Vagina (tissue), 2 donors: ENCODE data around the gene SPOCD1. TPM values are rescaled to one million over a fixed set of nuclear protein-coding genes. Genes with fewer than 3 reads are reported as not detected.

Experiments
- DNase-seq, 2 donors: peaks; one replicate each; pipeline ENCODE4 v3.0.0-alpha.2; 2017; ENCODE audit errors: extremely low spot score in 2 of 2
- H3K27ac ChIP-seq: fragments of 200-600 bp; sonication (generic); one replicate; pipeline ENCODE4 v1.5.1; 2019
- H3K27me3 ChIP-seq: fragments of 200-600 bp; sonication (generic); one replicate; pipeline ENCODE4 v1.5.1; 2019
- H3K36me3 ChIP-seq, 2 donors: fragments of 200-600 bp; sonication (generic); one replicate each; pipeline ENCODE4 v1.5.1; 2017 to 2019
- H3K4me1 ChIP-seq: fragments of 200-600 bp; sonication (generic); one replicate; pipeline ENCODE4 v1.5.1; 2019
- H3K4me3 ChIP-seq, 2 donors: fragments of 200-600 bp; sonication (generic); 1 replicate in 1 of 2; 2 replicates in 1 of 2; pipeline ENCODE4 v1.5.1; 2016 to 2019
- H3K9me3 ChIP-seq: fragments of 200-600 bp; sonication (generic); one replicate; pipeline ENCODE4 v1.5.1; 2019
- POLR2A ChIP-seq, 2 donors: fragments of 450-650 bp; IDR thresholded peaks; one replicate each; pipeline ENCODE4 v1.6.1; 2017; ENCODE audit warnings: antibody characterized with exemption in 2 of 2, mild to moderate bottlenecking in 2 of 2, moderate library complexity in 2 of 2
- POLR2AphosphoS5 ChIP-seq, 2 donors: sonication (generic); formaldehyde crosslinking; IDR thresholded peaks; one replicate each; pipeline ENCODE4 v1.9.0; 2017; ENCODE audit warnings: antibody characterized with exemption in 2 of 2, mild to moderate bottlenecking in 2 of 2, low read depth in 1 of 2; ENCODE audit not compliant: insufficient read depth in 1 of 2
- intact Hi-C: fragments of 100-400 bp; cut with DNase I; formaldehyde crosslinking; loops from one replicate; pipeline ENCODE4 v1.15.1; 2023
- total RNA-seq: library from RNA; depleted of rRNA; stranded (reverse); fragments of >200 nt; gene quantifications from one replicate; pipeline ENCODE4 v1.2.3, GENCODE V29; 2016
- TF ChIP-seq, protein P1 (sequence below), 3 experiments: fragments of 450-650 bp in 2 of 3; fragments of 200-600 bp in 1 of 3; sonication (generic) in 1 of 3; IDR thresholded peaks; one replicate each; pipeline ENCODE4 v1.5.1; 2017 to 2019; ENCODE audit warnings: antibody characterized with exemption in 3 of 3, mild to moderate bottlenecking in 2 of 3, moderate library complexity in 2 of 3

Gene SPOCD1
- total RNA-seq, 1 donor from 2014 or later = 4.2 TPM

- DNase-seq = no peak
- Histone ChIP-seq H3K36me3 (no peaks in the 10 kb centered on the region), H3K9me3 (no peaks in the 10 kb centered on the region), H3K27me3 (no peaks in the 10 kb centered on the region), H3K4me3 (no peak overlapping the region), H3K4me1 (no peaks in the 10 kb centered on the region), H3K27ac (no peak overlapping the region)
- intact Hi-C loops = loop anchor here (10.0 kb wide), 1 partner anchor 285 kb away; no protein-coding TSS in a partner anchor
- TF ChIP-seq, protein P1, sequence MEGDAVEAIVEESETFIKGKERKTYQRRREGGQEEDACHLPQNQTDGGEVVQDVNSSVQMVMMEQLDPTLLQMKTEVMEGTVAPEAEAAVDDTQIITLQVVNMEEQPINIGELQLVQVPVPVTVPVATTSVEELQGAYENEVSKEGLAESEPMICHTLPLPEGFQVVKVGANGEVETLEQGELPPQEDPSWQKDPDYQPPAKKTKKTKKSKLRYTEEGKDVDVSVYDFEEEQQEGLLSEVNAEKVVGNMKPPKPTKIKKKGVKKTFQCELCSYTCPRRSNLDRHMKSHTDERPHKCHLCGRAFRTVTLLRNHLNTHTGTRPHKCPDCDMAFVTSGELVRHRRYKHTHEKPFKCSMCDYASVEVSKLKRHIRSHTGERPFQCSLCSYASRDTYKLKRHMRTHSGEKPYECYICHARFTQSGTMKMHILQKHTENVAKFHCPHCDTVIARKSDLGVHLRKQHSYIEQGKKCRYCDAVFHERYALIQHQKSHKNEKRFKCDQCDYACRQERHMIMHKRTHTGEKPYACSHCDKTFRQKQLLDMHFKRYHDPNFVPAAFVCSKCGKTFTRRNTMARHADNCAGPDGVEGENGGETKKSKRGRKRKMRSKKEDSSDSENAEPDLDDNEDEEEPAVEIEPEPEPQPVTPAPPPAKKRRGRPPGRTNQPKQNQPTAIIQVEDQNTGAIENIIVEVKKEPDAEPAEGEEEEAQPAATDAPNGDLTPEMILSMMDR (IDR thresholded peaks at IDR 0.05) = no peak
- TF ChIP-seq POLR2AphosphoS5 (IDR thresholded peaks at IDR 0.05; ENCODE audit: insufficient read depth in 1 of 2, low read depth in 1 of 2) (no peak), POLR2A (IDR thresholded peaks at IDR 0.05) (no peak)
Measured at GRCh38 chr1:31779687-31780086, 36.1 kb downstream of the SPOCD1 start.

GRCh38 chr1:31778763-31779488 is 36.9 kb downstream of the SPOCD1 start:
- no peaks in the 10 kb centered on the region for H3K27me3 ChIP-seq

DNA sequence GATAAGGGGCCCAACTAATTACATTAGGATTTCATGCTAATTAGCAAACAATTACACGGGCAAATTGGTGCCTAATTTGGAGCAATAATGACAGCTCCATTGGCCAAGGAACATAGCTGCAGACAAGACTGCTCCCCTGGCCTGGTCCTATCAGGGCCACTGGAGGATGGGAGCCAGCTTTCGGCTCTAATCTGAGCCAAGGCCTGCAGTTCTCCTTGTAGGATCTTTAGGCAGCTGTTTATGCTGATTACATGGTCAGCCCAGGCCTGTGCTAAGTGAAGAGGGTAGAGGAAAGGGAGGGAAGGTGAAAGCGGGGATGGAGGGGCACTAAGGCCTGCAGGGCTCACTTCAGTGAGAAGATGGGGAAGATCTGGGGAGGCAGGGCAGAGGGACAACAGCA is 39.3 kb downstream of the SPOCD1 start:
- H3K4me3 ChIP-seq = no peak overlapping the region
- TF ChIP-seq, protein P1 (IDR thresholded peaks at IDR 0.05) = no peak
- TF ChIP-seq POLR2AphosphoS5 (IDR thresholded peaks at IDR 0.05; ENCODE audit: insufficient read depth in 1 of 2, low read depth in 1 of 2) (no peak), POLR2A (IDR thresholded peaks at IDR 0.05) (no peak)
- H3K27me3 ChIP-seq = peaks cover 6% of the 10 kb centered on the region
- H3K4me1 ChIP-seq = peaks cover 15% of the 10 kb centered on the region
- H3K9me3 ChIP-seq = no peaks in the 10 kb centered on the region
- H3K27ac ChIP-seq = no peak overlapping the region
- H3K36me3 ChIP-seq = no peaks in the 10 kb centered on the region
- DNase-seq = no peak
- intact Hi-C loops = no loop called here

More at GRCh38 chr1:31778763-31779488, 36.9 kb downstream of the SPOCD1 start:
- Histone ChIP-seq H3K9me3 (no peaks in the 10 kb centered on the region), H3K27ac (no peak overlapping the region), H3K4me1 (no peaks in the 10 kb centered on the region), H3K36me3 (no peaks in the 10 kb centered on the region), H3K4me3 (no peak overlapping the region)
- DNase-seq = no peak
- intact Hi-C loops = no loop called here
- TF ChIP-seq POLR2AphosphoS5 (IDR thresholded peaks at IDR 0.05; ENCODE audit: insufficient read depth in 1 of 2, low read depth in 1 of 2) = no peak
- TF ChIP-seq, protein P1 (IDR thresholded peaks at IDR 0.05) = no peak
- no peak for TF ChIP-seq POLR2A (IDR thresholded peaks at IDR 0.05)

- intact Hi-C loops = no loop called here
- H3K27me3 ChIP-seq = peaks cover 6% of the 10 kb centered on the region
- H3K36me3 ChIP-seq = no peaks in the 10 kb centered on the region
- no peak overlapping the region for H3K4me3 ChIP-seq
- DNase-seq = no peak
- H3K27ac ChIP-seq = no peak overlapping the region
- peaks cover 15% of the 10 kb centered on the region for H3K4me1 ChIP-seq
- TF ChIP-seq, protein P1 (IDR thresholded peaks at IDR 0.05) = no peak
- TF ChIP-seq POLR2AphosphoS5 (IDR thresholded peaks at IDR 0.05; ENCODE audit: insufficient read depth in 1 of 2, low read depth in 1 of 2) (no peak), POLR2A (IDR thresholded peaks at IDR 0.05) (no peak)
- no peaks in the 10 kb centered on the region for H3K9me3 ChIP-seq
Measured at GRCh38 chr1:31776032-31776431, 39.8 kb downstream of the SPOCD1 start.
